ENCODE data around the gene ATP5PD. TPM values are rescaled to one million over a fixed set of nuclear protein-coding genes. Genes with fewer than 3 reads are reported as not detected.

Gene ATP5PD
- total and polyA plus RNA-seq, 2 of the 8 experiments (the other 6 are each of a cell fraction or from before 2014, with no cell fraction given) = 335 to 407 TPM

- Histone ChIP-seq H4K5ac (ENCODE audit: insufficient read length, low read depth, low read length) (no peak overlapping the region), H3K4me2 (ENCODE audit: insufficient read depth in 1 of 2, low read depth in 2 of 2, low read length in 2 of 2) (peak overlapping the region; percentile 42 to 72), H4K20me1 (replicated peaks in 1 of 2; ENCODE audit: control insufficient read depth in 1 of 2, insufficient read depth in 2 of 2, low read length in 2 of 2) (no peaks in the 10 kb centered on the region), H3K79me1 (ENCODE audit: low read depth, low read length) (no peaks in the 10 kb centered on the region), H3K23ac (ENCODE audit: insufficient read length) (no peak overlapping the region), H3K4me1 (replicated peaks in 1 of 4; ENCODE audit: control insufficient read depth in 3 of 4, insufficient read depth in 4 of 4, low read length in 3 of 4) (peaks cover 3 to 10% (median 7%) of the 10 kb centered on the region in 4 experiments; a peak in 5 of 7 replicates), H2AFZ (ENCODE audit: low read length) (peak overlapping the region; percentile 93), H3K23me2 (ENCODE audit: low read depth, low read length) (no peaks in the 10 kb centered on the region), H3K14ac (ENCODE audit: insufficient read length) (no peak overlapping the region), H3K9ac (replicated peaks in 1 of 4; ENCODE audit: extremely low read depth in 1 of 4, low read depth in 3 of 4, low read length in 3 of 4) (peak overlapping the region; percentile 44 to 97 (median 95); a peak in 6 of 7 replicates), H4K91ac (replicated peaks; ENCODE audit: insufficient read length, low read length) (peak overlapping the region; percentile 34), H3K56ac (replicated peaks; ENCODE audit: insufficient read length, low read depth, low read length) (peak overlapping the region; percentile 42), H2BK20ac (ENCODE audit: low read length) (no peak overlapping the region), H3K4ac (replicated peaks; ENCODE audit: insufficient read length, low read depth, low read length) (peak overlapping the region; percentile 61), H2AK5ac (ENCODE audit: low read depth, low read length) (no peak overlapping the region), H3K27me3 (replicated peaks in 1 of 4; ENCODE audit: control insufficient read depth in 3 of 4, extremely low read depth in 1 of 4, insufficient read depth in 3 of 4, low read length in 3 of 4) (no peaks in the 10 kb centered on the region), H3K4me3 (ENCODE audit: extremely low read depth in 1 of 4, insufficient read depth in 2 of 4, low read depth in 3 of 4, low read length in 4 of 4) (peak overlapping the region; percentile 82 to 98 (median 95)), H2BK15ac (ENCODE audit: low read length) (no peak overlapping the region; the same call in 1 of the 2 replicates), H2BK120ac (replicated peaks; ENCODE audit: low read depth, low read length) (no peak overlapping the region), H2BK5ac (ENCODE audit: low read depth, low read length) (no peak overlapping the region), H4K8ac (ENCODE audit: extremely low read depth, insufficient read depth, low read length) (peak overlapping the region; percentile 85; the same call in 1 of the 2 replicates), H3K36me3 (ENCODE audit: control insufficient read depth in 2 of 4, insufficient read depth in 4 of 4, low read length in 3 of 4) (peaks cover 0 to 5% (median 2%) of the 10 kb centered on the region in 4 experiments; a peak in 2 of 8 replicates), H3K79me2 (ENCODE audit: control insufficient read depth in 1 of 2, insufficient read depth in 2 of 2, low read length in 2 of 2) (no peaks in the 10 kb centered on the region), H2BK12ac (ENCODE audit: low read depth, low read length) (no peak overlapping the region), H3K9me3 (ENCODE audit: insufficient read depth in 2 of 2, low read depth in 1 of 2, low read length in 1 of 2) (peaks cover 6 to 8% of the 10 kb centered on the region in 2 experiments), H3K27ac (ENCODE audit: low read depth, low read length) (peak overlapping the region; percentile 41; the same call in 1 of the 2 replicates), H3K18ac (ENCODE audit: extremely low read depth, low read length) (peak overlapping the region; percentile 65)
- peak; percentile 87 to 100 for DNase-seq (ENCODE audit: low read depth in 1 of 2, low spot score in 2 of 2)
- ChIA-PET CTCF (ENCODE audit: partially characterized antibody) (interaction anchor here (0.9 to 3.4 kb wide), 9 partner anchors 8 to 75 kb away, joined by 3 to 28 read pairs (median 7); partner anchors contain the start of gene MRPL58), POLR2A (ENCODE audit: partially characterized antibody) (interaction anchor here (0.8 to 3.7 kb wide), 9 partner anchors 9 to 156 kb away, joined by 3 to 63 read pairs (median 4); partner anchors contain the start of gene MRPL58)
- WGBS, 2 experiments (ENCODE audit: extremely low coverage in 1 of 2, insufficient coverage in 1 of 2, insufficient read length in 1 of 2, insufficient replicate concordance in 2 of 2, low coverage in 1 of 2, low lambda C conversion rate in 2 of 2, missing lambda C conversion rate in 1 of 2) = 1% methylated on average over 35 of the region's 36 CpGs; no CpG with 5 or more reads in 1 of the 2 experiments
- FAIRE-seq = peak; percentile 76
- no peak for TF ChIP-seq GABPA (IDR thresholded peaks at IDR 0.05; ENCODE audit: borderline replicate concordance, insufficient read depth, low read length)
- no peak for TF ChIP-seq JUND (IDR thresholded peaks at IDR 0.05; ENCODE audit: low read length)
- 0 out of 2 replicates have a peak, but pooled peaks have one; percentile 46 for TF ChIP-seq TCF12 (IDR thresholded peaks at IDR 0.05; ENCODE audit: low read depth, low read length)
- peak; percentile 56 for TF ChIP-seq CREB1 (IDR thresholded peaks at IDR 0.05)
Measured at GRCh38 chr17:75033346-75034235, 13.2 kb downstream of the ATP5PD start.
